HepG2 (cell line): Measurements from ENCODE around the gene BMP6. TPM values are rescaled to one million over a fixed set of nuclear protein-coding genes. Genes with fewer than 3 reads are reported as not detected.
A peak's percentile ranks its signal among the peaks of the same experiment; 100 is the strongest.

Experiments used
- ATAC-seq: fragments of 200-7000 bp; cut with Tn5 transposase; 3 replicates; pipeline ENCODE4 v1.9.1; 2020; ENCODE audit warnings: mild to moderate bottlenecking, moderate library complexity
- BruUV-seq: library from RNA; stranded (reverse); fragments of 400-500 nt; replicated peaks from 2 replicates; lab custom pipeline; 2021; lab: Mats Ljungman, UMichigan
- CTCF ChIA-PET: fragments of 300-600 bp; formaldehyde crosslinking; extraction: SDS; loops from one replicate; lab custom pipeline; 2021; ENCODE audit warnings: low total read pairs, inconsistent platforms, low intra/inter-chr PET ratio; lab: Yijun Ruan, JAX
- POLR2A ChIA-PET: fragments of 350-600 bp; sonication (Branson Sonifier 250); formaldehyde crosslinking; loops from one replicate; lab custom pipeline; 2020; ENCODE audit warnings: antibody characterized with exemption, inconsistent platforms; lab: Yijun Ruan, JAX
- DNase-seq: peaks from one replicate; pipeline ENCODE4 v3.0.0-alpha.2; 2015; ENCODE audit warnings: low spot score
- FAIRE-seq: peaks from 3 replicates; lab custom pipeline; 2011; peaks lifted over from hg19 to GRCh38; lab: Jason Lieb, UNC
- H2AFZ ChIP-seq: one replicate; pipeline ENCODE4 v1.6.1; 2011; ENCODE audit warnings: low read length, inconsistent platforms
- H3K27ac ChIP-seq: fragments of 300-600 bp; 3 replicates; pipeline ENCODE4 v1.8.0; 2011; ENCODE audit warnings: mixed run types, mild to moderate bottlenecking, mixed read lengths, low read length, inconsistent platforms; ENCODE audit not compliant: insufficient read depth; ENCODE audit errors: extremely low read length
- H3K27me3 ChIP-seq, 2 experiments: fragments of 200-600 bp in 1 of 2; 2 replicates in 1 of 2; 3 replicates in 1 of 2; pipeline versions ENCODE4 v1.6.0 to v1.8.0; 2011; ENCODE audit warnings: low read length in 2 of 2, mild to moderate bottlenecking in 2 of 2, moderate library complexity in 2 of 2, inconsistent platforms in 1 of 2; ENCODE audit not compliant: insufficient read depth in 2 of 2, control insufficient read depth in 1 of 2
- H3K36me3 ChIP-seq, 2 experiments: fragments of 200-600 bp in 1 of 2; replicated peaks in 1 of 2; 2 replicates in 1 of 2; 3 replicates in 1 of 2; pipeline versions ENCODE4 v1.5.1 to v1.8.0; 2011; ENCODE audit warnings: low read length in 2 of 2, inconsistent platforms in 1 of 2; ENCODE audit not compliant: insufficient read depth in 2 of 2, control insufficient read depth in 1 of 2
- H3K4me1 ChIP-seq: 2 replicates; pipeline ENCODE4 v1.5.1; 2012; ENCODE audit warnings: low read length, inconsistent platforms; ENCODE audit not compliant: insufficient read depth
- H3K4me2 ChIP-seq: 2 replicates; pipeline ENCODE4 v1.6.0; 2011; ENCODE audit warnings: low read depth, low read length, inconsistent platforms
- H3K4me3 ChIP-seq, 3 experiments: fragments of 200-600 bp in 1 of 3; sonication (generic), shearing (Covaris generic) in 1 of 3; replicated peaks in 1 of 3; 2 replicates each; pipeline ENCODE4 v1.5.1; 2011 to 2016; ENCODE audit warnings: low read length in 3 of 3, inconsistent platforms in 2 of 3, low read depth in 2 of 3, mild to moderate bottlenecking in 2 of 3, control low read depth in 1 of 3, mixed read lengths in 1 of 3; ENCODE audit not compliant: insufficient read depth in 1 of 3
- H3K79me2 ChIP-seq: one replicate; pipeline ENCODE4 v1.6.1; 2011; ENCODE audit warnings: low read length, inconsistent platforms; ENCODE audit not compliant: insufficient read depth
- H3K9ac ChIP-seq: 2 replicates; pipeline ENCODE4 v1.6.0; 2011; ENCODE audit warnings: mild to moderate bottlenecking, low read depth, low read length, inconsistent platforms; ENCODE audit not compliant: insufficient read depth
- H3K9me3 ChIP-seq: 2 replicates; pipeline ENCODE4 v1.5.1; 2012; ENCODE audit warnings: mild to moderate bottlenecking, low read length
- H4K20me1 ChIP-seq: 2 replicates; pipeline ENCODE4 v1.6.0; 2011; ENCODE audit warnings: inconsistent platforms, mild to moderate bottlenecking, low read length, moderate library complexity; ENCODE audit not compliant: insufficient read depth
- CEBPB ChIP-seq: IDR thresholded peaks from 2 replicates; pipeline ENCODE4 v1.6.1; 2011; ENCODE audit warnings: low read depth, low read length, improper control_type of control experiment, borderline replicate concordance
- CEBPG ChIP-seq: IDR thresholded peaks from 2 replicates; pipeline ENCODE4 v1.6.1; 2016
- MNT ChIP-seq: fragments of 450-650 bp; IDR thresholded peaks from 2 replicates; pipeline ENCODE4 v1.6.1; 2016
- MTF1 ChIP-seq: sonication (generic); formaldehyde crosslinking; IDR thresholded peaks from 2 replicates; pipeline ENCODE4 v1.5.0; 2020; ENCODE audit warnings: missing genetic modification reagents
- POLR2A ChIP-seq, 2 experiments: IDR thresholded peaks; 2 replicates each; pipeline ENCODE4 v1.6.1; 2011; ENCODE audit warnings: low read depth in 2 of 2, low read length in 2 of 2, mild to moderate bottlenecking in 1 of 2, moderate library complexity in 1 of 2; ENCODE audit not compliant: insufficient read depth in 1 of 2
- RAD51 ChIP-seq: fragments of 450-650 bp; IDR thresholded peaks from 2 replicates; pipeline ENCODE4 v1.6.1; 2016; ENCODE audit warnings: borderline replicate concordance
- ZBTB7A ChIP-seq: sonication (generic); formaldehyde crosslinking; IDR thresholded peaks from 2 replicates; pipeline ENCODE4 v1.8.0; 2022; ENCODE audit warnings: mild to moderate bottlenecking, missing genetic modification reagents
- ZNF441 ChIP-seq: sonication (generic); formaldehyde crosslinking; IDR thresholded peaks from 2 replicates; pipeline ENCODE4 v1.7.0; 2021; ENCODE audit warnings: missing genetic modification reagents, borderline replicate concordance
- WGBS: methylation state at CpG from one replicate; pipeline ENCODE4 v1.1.6; 2017; ENCODE audit warnings: low lambda C conversion rate; 5-methylcytosine and 5-hydroxymethylcytosine counted together
- in situ Hi-C: cut with HindIII; loops from 2 replicates; pipeline ENCODE4 v1.10.0; 2017; ENCODE audit warnings: low pct_unique_long_range_greater_than_20kb; ENCODE audit not compliant: extremely low pct_ligation_motif_present
- intact Hi-C: fragments of 100-400 bp; cut with micrococcal nuclease; formaldehyde crosslinking; loops from one replicate; pipeline ENCODE4 v1.10.0; 2022; ENCODE audit not compliant: unreplicated experiment
- polyA plus RNA-seq, 8 experiments: library from polyadenylated mRNA; depleted of rRNA in 3 of 8; stranded (reverse) in 7 of 8; unstranded in 1 of 8; fragments of >200 nt; fragmentation: Illumina TruSeq in 4 of 8; extraction: Trizol in 4 of 8; gene quantifications; 2 replicates each; pipeline versions ENCODE4 v1.2.1 to v1.2.3, GENCODE V29; 2011 to 2016; ENCODE audit warnings: low read depth in 4 of 8, missing spikeins in 1 of 8, mixed read lengths in 1 of 8; ENCODE audit not compliant: insufficient read depth in 1 of 8
- total RNA-seq, 5 experiments: library from RNA; depleted of rRNA; stranded (reverse); fragments of >200 nt; fragmentation: Illumina TruSeq; extraction: Trizol; gene quantifications; 2 replicates each; pipeline ENCODE4 v1.2.3, GENCODE V29; 2016; ENCODE audit warnings: low read depth in 1 of 5
- TF ChIP-seq, protein P1 (sequence below): IDR thresholded peaks from 2 replicates; pipeline ENCODE4 v1.6.1; 2016; ENCODE audit warnings: missing biosample characterization, missing genetic modification reagents, low read depth

BMP6 gene
- total and polyA plus RNA-seq, 2 of the 13 experiments (the other 11 are each of a cell fraction or from before 2014, with no cell fraction given): 0.09 to 0.18 TPM

DNA sequence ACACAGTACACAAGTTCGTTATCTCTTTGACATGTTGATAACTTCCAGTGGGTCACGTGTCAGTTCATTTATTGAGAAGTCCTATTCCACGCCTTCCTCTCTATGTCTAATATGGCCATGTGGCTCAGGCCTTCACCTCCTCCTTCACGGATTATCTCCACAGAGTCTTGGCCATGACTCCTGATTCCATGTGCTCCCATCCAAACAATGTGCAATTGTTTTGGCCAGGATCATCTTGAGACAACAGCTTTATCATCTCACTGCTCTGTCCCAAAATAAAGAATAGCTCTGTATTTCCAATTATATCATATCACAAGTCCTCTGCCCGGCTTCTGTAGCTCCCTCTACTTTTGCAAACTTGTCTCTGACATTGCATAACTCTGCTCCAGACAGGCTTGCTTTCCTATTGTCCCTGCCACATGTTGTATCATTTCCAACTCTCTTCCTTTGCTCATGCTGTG is 195.8 kb downstream of the BMP6 start:
- in situ Hi-C loops: no loop called here
- no peak for FAIRE-seq
- intact Hi-C loops: no loop called here
- Histone ChIP-seq H2AFZ (no peak overlapping the region), H3K27me3 (peaks cover 0 to 4% of the 10 kb centered on the region in 2 experiments; a peak in 2 of 5 replicates), H3K4me1 (peaks cover 25% of the 10 kb centered on the region), H3K36me3 (no peaks in the 10 kb centered on the region), H3K9ac (no peak overlapping the region), H3K4me3 (no peak overlapping the region), H3K9me3 (peaks cover 7% of the 10 kb centered on the region; the same call in 1 of the 2 replicates), H3K79me2 (no peaks in the 10 kb centered on the region), H3K27ac (no peak overlapping the region), H3K4me2 (no peak overlapping the region), H4K20me1 (no peaks in the 10 kb centered on the region)
- no peak for ATAC-seq
- no TSS peak for BruUV-seq
- no peak for TF ChIP-seq ZNF441 (CRISPR knock-in tag)
- no peak for TF ChIP-seq MTF1 (CRISPR knock-in tag)
- no peak for TF ChIP-seq ZBTB7A
- 0 out of 2 replicates have a peak, but pooled peaks have one; percentile 33 for TF ChIP-seq CEBPG (CRISPR knock-in tag)
- peak; percentile 65; the same call in 1 of the 2 replicates for TF ChIP-seq CEBPB
- TF ChIP-seq POLR2A (IDR thresholded peaks at IDR 0.05; ENCODE audit: insufficient read depth in 1 of 2, low read depth in 2 of 2, low read length in 2 of 2): no peak
- no peak for TF ChIP-seq RAD51
- TF ChIP-seq MNT: peak; percentile 22; the same call in 1 of the 2 replicates
- TF ChIP-seq, protein P1, sequence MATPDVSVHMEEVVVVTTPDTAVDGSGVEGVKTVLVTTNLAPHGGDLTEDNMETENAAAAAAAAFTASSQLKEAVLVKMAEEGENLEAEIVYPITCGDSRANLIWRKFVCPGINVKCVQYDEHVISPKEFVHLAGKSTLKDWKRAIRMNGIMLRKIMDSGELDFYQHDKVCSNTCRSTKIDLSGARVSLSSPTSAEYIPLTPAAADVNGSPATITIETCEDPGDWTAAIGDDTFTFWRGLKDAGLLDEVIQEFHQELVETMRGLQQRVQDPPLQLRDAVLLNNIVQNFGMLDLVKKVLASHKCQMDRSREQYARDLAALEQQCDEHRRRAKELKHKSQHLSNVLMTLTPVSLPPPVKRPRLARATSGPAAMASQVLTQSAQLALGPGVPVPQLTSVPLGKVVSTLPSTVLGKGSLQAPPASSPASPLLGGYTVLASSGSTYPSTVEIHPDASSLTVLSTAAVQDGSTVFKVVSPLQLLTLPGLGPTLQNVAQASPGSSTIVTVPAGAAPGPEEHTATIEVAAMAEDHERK (CRISPR knock-in tag): no peak
- no peak for DNase-seq
- CTCF ChIA-PET: no interaction called here
- 35% methylated on average over 5 of the region's 5 CpGs for WGBS
- POLR2A ChIA-PET: no interaction called here
